GF-D8 (cell line): ENCODE data around the gene COMMD1.
"Not testable (repeated sequence)": the region's sequence is repeated elsewhere in the genome, so short reads cannot be mapped to it uniquely, and the experiment has no call there.

ENCODE experiments used
- DNase-seq: peaks from one replicate; lab custom pipeline; 2025; lab: John Stamatoyannopoulos, UW

Gene COMMD1

DNA sequence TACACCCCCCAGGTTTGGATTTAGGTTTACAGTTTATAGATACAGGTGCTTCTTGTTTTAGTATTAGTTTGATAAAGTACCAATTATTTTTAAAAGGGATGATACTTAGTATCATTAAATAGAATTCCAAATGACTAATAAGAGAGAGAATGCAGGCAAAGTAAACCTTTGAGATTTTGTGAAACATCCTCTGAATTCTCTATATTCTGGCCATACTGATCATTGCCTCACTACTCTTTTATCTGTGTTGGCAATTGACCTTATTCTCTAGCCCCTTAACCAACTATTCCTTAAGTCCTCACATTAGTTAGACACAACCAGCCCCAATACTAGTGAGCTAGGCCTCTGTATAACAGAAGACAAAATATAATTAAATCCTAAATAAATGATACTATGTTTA, 125.4 kb downstream of the COMMD1 start:
- no peak for DNase-seq

- no peak for DNase-seq
Observed at GRCh38 chr2:62032096-62032495, 126.6 kb downstream of the COMMD1 start.

DNA sequence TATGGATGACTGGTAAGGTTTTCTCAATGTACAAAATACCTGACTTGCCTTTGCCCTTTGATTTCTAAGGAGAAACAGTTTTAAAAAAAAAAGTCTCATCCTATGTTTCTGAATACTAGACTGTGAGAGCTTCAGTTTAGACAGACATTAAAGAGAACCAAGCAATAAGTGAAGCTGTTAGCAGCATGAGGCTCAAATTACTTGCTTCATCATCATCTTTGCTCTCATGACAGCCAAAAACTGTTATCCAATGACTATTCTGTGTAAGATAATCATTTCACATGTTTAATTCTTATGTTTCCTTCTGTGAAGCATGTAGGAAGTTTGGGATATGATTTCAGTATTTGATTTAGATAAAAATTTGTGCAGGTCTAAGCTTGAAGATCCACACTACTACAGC, 129.2 kb downstream of the COMMD1 start:
- DNase-seq, result no peak

GRCh38 chr2:62036229-62036628, 130.8 kb downstream of the COMMD1 start:
- DNase-seq, result no peak

- DNase-seq, result no peak
Observed at GRCh38 chr2:62036761-62037250, 131.3 kb downstream of the COMMD1 start.

DNA sequence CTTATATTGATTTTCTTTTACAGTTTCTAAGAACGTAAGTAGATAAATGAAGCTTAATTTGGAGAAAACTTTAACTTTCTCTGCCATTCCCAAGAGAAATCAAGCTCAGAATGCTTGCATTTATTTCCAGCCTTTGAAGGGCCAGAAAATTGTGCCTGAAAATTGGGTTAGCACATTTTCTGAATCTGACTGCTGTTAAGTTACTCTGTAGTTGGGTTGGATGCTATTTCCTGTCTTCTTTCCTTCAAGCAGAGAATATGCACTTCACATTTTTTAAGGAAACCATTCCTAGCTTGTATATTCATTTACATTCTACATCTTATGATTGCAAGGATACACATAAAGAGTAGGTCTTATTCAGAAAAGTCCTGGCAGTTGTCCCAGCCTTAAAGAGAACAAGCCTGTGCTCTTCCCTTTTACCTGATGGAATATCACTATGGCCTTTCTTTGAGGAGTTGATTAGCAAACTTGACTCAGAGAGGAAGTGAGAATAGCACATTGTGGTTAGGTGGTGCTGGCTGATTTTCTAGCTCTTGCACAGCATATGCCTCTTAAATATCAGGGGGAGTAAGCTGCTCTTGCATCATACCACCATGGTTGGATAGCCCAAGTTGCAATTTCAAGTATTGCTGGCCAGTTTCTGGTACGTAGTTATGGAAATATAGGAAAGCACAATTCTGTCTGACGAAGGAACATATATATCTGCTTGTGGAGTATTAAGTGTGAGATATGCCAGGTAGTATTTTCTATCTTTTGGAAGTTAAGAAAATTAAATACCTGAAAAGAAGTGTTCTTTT, 133.7 kb downstream of the COMMD1 start:
- peak; percentile 96 for DNase-seq

- no peak for DNase-seq
Observed at GRCh38 chr2:62040926-62041325, 135.5 kb downstream of the COMMD1 start.

GRCh38 chr2:62041701-62042385, 136.4 kb downstream of the COMMD1 start:
- DNase-seq, result not testable (repeated sequence)

- no peak for DNase-seq
Observed at GRCh38 chr2:62042400-62042799, 136.9 kb downstream of the COMMD1 start.

DNA sequence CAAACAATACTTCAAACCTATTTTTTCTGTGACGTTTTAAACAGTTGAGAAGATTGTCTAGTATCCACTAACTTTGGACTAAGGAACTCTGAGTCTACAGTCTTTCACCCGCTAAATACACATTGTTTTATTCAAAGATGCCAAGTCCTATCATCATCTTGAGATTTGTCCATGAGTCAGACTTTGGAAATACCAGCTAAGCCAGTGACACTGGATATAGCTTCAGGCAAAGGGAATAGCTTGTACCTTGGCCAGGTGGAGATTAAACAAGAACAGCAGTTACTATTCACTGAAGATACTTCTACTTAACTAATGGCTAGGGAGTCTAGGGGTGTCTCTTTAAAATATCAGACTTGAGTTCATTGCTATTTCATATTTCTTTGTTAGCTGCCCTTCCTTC, 137.5 kb downstream of the COMMD1 start:
- no peak for DNase-seq

DNA sequence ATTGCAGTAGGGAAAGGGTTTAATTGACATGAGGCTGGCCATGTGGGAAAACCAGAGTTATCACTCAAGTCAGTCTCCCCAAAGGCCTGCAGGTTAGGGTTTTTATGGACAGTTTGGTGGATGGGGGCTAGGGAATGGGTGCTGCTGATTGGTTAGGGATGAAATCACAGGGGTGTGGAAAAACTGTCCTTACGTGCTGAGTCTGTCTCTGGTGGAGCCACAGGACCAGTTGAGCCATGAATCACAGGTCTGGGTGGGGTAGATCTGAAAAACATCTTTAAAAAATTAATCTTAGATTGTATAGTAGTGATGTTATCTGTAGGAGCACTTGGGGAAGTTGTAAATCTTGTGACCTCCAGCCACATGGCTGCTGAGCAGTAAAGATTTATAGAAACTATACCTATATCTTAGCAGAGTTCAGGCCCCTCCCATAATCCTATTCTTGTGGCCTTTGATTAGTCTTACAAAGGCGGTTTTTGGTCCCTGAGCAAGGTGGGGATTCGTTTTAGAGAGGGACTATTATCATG, 139.6 kb downstream of the COMMD1 start:
- DNase-seq, result no peak

- no peak for DNase-seq
Observed at GRCh38 chr2:62046141-62046540, 140.7 kb downstream of the COMMD1 start.

DNA sequence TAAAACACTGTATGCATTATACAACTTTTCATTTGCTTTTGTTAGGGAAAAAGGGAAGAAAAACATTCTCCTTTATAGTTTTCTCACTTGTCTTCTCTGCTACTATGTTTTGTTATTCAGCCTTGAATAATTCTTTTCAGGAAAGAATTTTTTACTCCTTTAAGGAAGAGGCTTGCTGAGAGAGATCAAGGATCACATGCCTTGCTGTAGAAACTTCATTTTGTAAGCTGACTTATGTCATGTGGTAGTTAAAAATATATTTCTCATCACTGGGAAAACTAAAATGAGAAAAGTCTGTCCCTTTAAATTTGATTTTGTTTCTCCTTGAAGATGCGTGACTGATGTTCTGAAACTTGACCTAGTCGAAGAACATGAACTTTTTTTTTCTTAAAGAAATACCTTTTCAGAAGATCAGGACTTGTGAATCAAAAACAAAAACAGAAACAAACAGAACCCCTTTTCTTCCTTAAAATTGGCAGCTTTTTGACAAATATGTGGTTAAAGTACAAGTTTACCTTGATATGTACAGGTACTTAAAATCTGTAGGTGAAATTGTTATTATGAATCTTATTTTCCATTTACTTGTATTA, 145.1 kb downstream of the COMMD1 start:
- no peak for DNase-seq

DNA sequence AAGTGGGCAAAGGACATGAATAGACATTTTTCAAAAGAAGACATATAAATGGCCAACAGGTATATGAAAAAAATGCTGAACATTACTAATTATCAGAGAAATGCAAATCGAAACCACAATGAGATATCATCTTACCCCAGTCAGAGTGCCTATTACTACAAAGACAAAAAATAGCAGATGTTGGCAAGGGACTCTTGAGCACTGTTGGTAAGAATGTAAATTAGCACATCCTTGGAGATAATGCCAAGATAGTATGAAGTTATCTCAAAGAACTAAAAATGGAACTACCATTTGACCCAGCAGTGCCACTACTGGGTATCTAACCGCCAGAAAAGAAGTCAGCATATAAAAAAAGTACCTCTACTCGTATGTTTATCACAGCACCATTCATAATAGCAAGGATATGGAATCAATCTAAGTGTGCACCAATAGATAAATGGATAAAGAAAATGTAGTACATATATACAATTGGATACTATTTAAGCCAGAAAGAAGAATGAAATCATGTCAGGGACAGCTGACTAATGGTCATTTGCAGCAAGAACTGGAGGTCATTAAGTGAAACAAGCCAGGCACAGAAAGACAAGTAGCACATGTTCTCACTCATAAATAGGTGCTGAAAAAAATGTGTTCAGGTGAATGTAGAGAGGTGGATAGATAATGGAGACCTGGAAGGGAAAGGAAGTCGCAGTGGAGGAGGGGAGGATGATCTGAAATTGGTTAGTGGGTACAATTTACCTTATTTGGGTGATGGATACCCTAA, 148.7 kb downstream of the COMMD1 start:
- DNase-seq, result no peak

DNA sequence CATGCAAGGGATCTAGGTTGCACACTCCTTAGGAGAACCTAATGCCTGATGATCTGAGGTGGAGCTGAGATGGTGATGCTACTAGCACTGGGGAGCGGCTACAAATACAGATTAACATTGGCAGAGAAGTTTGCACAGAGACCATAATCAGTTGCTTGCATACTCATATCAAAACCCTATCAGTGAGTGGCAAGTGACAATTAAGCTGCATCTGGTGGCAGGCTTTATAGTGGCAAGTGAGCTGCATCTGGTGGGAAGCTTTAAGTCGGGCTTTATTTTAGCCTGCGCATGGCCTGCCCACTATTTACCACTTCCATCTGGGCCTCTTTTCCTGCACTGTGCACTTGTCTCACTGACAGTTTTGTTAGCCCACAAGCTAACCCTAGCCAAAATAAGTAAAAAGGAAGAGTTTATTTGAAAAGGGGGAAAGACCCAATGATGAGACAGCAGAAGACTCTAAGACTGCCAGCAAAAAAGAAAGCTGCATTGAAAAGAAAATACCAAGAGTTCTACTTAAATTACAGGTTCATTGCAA, 149.5 kb downstream of the COMMD1 start:
- no peak for DNase-seq

GRCh38 chr2:62055724-62056336, 150.4 kb downstream of the COMMD1 start:
- no peak for DNase-seq

DNA sequence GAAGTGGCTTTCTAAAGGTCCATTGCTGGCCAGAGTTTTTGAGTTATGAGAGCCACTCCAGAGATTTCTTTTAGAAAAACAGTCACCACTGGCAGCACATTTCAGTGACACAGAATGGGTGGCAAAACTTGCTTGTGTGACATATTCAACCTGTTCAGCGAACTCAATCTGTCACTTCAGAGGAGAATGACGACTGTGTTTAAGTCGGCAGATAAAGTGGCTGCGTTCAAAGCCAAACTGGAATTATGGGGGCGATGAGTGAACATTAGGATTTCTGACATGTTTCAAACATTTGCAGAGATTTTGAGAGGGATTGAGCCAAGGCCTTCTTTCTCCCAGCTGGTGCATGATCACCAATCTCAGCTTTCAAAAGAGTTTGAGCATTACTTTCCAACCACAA, 150.9 kb downstream of the COMMD1 start:
- no peak for DNase-seq

- no peak for DNase-seq
Observed at GRCh38 chr2:62065243-62065642, 159.8 kb downstream of the COMMD1 start.

- no peak for DNase-seq
Observed at GRCh38 chr2:62071126-62071598, 165.7 kb downstream of the COMMD1 start.

GRCh38 chr2:62071760-62072680, 166.5 kb downstream of the COMMD1 start:
- DNase-seq, result no peak
